GM21529 (cell line): ENCODE results near the gene DESI1.
A peak's percentile ranks its signal among the peaks of the same experiment; 100 is the strongest.
"Not testable (repeated sequence)": the region's sequence is repeated elsewhere in the genome, so short reads cannot be mapped to it uniquely, and the experiment has no call there.

Experiments
- ATAC-seq: cut with Tn5 transposase; IDR thresholded peaks from one replicate; pipeline ENCODE4 v1.9.1; 2021; ENCODE audit not compliant: unreplicated experiment

DESI1 gene

DNA sequence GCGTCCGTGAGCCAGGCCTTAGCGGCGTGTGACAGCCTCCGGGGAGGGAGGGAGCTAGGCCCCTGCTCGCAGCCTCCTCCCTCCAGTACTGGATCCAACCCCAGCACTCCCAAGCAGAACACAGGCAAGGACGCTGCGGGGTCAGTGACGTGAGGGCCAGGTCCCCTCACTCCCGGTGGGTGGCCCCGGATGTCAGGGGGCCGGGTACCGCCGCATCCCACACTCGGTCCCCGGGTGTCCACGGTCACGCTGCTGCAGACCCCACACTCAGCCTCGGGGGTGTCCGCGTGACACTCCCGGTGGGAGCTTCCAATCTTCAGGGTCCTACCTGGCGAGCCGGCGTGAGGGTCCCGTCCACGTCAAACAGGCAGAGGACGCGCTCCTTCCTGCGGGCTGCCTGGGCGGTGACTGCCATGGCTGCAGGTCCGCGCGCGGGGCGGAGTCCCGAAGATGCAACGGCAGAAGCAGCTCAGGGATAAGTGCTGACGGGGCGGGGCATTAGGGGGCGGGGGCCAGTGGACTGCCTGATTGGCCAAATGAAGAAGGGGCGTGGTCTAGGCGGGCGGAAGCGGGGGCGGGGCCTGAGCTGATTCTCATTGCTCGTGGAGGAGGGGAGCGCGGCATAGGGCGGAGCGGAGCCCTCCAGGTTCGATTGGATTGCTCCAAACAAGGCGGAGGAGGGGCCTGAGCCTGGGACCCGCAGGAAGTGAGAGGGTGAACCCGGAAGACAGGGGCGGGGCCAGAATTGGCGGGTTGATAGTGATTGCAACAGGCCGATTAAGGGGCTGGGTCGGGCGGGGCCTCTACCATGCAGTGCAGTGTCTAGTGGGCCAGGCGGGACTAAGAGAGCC lies 31.2 kb downstream of the DESI1 start, which contains the start of gene PMM1:
TSS of gene PMM1 (minus strand) at position 450 of the 851 bp plus-strand sequence. CDS start at position 415, 35 bp downstream.
- peak; percentile 92 for ATAC-seq

DNA sequence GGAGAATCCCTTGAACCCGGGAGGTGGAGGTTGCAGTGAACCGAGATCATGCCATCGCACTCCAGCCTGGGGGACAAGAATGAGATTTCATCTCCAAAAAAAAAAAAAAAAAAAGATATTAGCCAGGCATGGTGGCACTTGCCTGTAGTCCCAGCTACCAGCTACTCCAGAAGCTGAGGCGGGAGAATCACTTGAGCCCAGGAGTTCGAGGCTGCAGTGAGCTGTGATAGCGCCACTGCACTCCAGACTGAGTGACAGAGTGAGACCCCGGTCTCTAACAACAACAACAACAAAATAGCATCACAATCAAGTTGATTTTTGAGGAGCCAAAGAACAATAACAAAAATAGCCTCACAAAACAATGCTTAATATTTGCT lies 33.5 kb downstream of the DESI1 start:
- no peak for ATAC-seq

DNA sequence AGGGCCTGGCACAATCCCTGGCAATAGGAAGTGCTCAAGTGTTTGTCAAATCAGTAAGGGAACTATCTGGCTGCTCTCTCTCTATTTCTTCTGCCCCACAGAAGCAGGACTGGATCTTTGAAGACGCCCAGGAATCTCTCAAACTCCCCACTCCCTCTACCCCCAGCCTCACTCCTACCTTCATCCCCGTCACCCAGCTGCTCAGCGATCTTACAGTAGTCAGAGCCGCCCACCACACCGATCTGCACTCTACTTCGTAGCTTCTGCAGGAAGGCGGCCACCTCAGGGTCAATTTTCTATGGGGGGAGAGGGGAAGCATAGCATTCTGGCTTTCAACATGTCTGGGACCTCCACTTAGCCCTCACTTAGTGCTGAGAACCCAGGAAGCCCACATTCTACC lies 34.9 kb downstream of the DESI1 start:
- no peak for ATAC-seq

DNA sequence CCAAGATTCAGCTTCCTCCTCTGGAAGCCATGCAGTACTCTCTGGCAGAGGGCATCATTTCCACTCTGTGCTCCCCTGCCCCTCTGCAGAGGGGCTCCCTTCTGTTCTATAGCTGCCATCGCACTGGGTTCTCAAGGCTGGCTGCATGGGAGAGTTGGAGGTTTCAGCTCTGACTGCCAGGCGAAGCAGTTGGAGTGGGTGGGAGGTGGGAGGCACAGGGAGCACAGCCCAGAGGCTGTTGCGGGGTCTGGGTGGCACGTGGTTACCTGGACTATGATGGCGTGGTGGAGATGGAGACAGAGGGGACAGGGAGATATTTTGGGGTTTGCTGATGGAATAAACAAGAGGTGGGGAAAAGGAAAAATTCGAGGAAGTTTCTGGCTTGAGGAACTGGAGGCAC lies 36.0 kb downstream of the DESI1 start:
- no peak for ATAC-seq

DNA sequence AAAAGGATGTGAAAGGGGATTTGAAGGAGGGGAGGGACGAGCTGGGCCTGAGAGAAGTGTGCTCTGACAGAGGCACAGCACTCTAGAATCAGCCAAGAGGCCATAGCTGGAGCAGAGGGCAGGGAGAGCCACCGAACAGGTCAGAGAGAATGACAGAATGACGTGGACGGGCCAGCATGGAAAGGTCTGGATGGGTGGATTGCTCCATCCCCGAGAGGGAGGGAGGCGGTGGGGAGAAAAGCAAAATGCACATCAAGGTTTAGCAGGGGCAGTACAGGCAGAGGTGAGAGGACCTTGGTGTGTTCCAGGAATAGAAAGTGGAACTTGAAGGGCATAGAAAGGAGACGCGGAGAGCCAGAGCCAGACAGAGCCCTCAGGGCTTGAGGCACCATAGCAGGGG lies 38.1 kb downstream of the DESI1 start:
- no peak for ATAC-seq

DNA sequence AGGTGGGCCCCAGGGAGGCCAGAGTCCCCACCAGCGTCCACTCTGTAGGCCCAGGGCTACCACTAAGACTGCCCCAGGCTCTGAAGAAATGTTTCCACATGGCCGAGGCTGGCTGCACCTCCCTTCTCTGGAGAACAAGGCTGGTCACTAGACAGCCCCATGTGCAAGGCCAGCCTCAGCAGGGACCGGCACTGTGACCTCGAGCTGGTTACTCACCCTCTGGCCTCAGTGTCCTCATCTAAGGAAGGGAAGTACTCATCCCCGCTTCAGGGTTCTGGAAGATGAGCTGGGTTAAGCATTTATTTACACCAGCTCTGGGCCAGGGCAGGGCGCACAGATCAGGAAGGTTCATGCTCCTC lies 40.9 kb downstream of the DESI1 start:
- no peak for ATAC-seq

DNA sequence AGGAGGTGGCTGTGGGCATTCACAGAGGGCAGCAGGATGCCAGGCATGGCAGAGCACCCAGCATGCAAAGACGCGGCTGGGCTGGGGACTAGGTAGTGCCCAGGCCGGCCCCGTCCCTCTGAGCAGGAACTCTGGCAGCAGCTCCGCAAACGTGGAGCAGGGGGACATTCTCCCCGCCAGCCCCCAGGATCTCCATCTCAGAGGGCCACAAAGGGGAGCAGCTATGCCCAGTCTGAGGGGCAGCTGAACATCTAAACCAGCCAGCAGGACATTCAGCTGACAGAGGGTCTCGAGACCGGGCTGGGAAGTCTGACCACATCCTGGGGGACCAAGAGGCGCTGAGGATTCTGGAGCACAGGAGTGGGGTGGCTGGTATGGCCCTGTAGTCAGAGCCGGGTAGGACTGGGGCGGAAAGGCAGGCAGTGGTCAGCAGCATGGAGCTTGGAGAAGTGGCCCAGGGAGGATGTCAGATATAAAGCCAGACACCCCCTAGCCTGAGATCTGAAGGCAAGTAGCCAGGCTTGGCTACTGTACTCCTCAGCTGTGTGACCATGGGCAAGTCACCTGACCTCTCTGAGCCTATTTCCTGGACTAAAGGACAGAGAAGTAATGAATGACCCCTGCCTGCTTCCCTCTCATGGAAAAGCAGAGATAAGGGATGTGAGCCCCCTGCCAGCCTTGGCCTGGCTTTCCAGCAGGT lies 41.4 kb downstream of the DESI1 start:
- no peak for ATAC-seq

DNA sequence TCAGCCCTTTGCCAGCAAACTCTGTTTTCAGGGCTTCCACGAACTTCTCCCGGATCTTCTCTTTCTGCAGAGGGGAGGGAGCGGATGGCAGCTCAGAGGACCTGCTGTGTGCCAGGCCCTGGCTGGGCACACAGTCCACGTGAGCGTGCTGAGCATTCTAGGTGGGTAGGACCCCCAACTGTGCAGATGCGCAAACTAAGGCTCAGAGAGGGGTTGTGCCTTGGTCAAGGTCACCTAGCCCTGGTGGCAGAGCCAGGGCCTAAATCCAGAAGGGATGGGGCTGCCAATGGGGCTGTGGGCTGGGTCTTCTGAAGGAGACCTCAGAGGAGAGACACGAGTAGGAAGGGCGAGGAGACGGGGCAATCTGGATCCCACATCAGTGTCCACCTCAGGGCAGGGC lies 42.0 kb downstream of the DESI1 start:
- ATAC-seq: no peak

DNA sequence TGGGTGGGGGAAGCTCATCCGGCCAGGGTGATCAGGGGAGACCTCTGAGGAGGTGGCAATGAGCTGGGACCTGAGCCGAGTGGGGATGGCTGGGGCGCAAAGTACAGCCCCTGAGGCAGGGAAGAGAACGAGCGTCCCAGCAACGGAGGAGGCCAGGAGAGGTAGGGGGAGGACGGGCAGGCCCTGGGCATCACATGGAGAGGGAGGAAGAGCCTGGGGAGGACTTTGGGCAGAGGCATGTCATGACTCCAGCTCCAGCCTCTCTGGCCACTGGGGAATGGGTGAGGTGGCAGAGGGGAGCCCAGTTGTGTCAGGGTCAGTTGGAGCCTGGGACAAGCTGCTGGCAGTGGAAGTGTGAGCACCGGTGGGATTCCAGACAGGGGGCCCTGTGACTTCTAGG lies 42.7 kb downstream of the DESI1 start:
- no peak for ATAC-seq

DNA sequence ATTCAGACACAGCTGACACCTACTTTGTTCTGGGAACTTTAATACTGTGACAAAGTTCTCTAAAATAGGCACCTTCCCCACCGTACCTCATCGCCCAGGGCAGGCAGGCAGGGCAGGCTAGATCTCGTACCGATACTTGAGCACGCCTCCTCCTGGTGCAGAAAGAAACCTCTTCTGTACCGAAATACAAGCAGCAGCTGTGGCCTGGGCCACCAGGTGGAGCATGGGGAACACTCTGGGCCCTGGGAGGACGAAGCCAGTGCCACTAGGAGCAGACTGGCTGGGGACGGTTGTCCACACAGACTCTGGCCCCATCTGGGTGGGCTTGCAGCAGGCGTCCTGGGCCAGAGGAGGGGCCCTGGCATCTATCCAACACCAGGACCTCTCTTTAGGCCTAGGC lies 44.0 kb downstream of the DESI1 start:
- no peak for ATAC-seq

DNA sequence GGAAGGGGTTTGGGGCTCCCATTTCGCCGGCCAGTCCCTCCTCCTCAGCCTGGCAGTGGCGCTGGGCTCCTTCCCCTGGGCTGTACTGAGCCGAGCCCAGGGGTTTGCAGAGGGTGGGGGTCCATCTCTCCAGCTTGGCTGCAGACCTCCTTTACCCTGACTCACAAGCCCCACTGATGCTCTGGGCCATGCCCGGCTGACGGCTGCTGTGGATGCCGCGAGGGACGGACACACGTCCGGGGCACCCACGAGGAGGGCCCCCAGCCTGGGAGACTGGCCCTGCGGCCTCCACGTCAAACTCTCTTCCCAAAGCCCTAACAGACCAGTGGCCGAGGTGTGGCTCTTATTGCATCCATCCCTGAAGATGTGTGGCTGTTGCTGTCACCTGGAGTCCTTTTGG lies 45.3 kb downstream of the DESI1 start:
- no peak for ATAC-seq

DNA sequence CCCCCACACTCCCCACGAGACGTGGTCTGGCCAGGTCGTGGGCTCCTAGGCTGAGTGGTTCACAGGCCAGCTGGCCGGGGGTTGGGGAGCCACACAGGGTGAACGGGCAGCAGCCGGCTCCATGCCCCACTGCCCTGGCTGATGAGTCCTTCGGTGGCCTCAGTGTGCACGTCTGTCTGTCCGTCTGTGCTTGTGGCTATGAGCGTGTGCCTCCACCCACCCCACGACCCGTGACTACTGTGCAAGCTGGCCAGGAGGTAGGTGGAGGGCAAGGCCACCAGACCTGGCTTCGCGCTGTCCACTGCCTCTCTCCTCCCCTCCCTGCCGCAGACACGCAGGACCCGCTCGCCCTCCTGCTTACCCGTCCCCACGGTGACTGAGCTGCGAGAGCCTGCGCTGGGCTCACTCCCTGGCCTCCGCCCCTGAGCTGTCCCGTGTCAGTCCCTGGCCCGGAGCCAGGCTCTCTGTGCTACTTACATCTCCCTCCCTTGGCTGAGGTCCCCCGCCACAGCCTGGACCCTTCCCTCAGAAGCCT lies 45.9 kb downstream of the DESI1 start:
- no peak for ATAC-seq

DNA sequence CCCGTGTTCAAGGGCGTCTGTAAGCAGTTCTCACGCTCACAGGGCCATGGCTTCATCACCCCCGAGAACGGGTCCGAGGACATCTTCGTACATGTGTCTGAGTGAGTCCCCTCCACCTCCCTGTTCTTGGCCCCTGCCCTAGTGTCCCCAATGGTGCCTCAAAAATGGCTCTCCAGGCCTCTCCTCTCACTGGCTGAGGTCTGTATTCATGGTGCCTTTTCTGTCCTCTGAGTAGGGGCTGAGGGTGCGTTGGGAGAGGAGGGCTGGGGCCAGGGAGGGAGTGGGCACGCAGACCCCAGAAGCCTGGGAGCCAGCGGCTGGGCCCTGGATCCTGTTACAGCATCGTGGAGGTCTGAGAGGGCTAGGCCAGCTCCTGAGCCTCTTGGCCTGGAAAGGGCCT lies 47.2 kb downstream of the DESI1 start:
- ATAC-seq: no peak

DNA sequence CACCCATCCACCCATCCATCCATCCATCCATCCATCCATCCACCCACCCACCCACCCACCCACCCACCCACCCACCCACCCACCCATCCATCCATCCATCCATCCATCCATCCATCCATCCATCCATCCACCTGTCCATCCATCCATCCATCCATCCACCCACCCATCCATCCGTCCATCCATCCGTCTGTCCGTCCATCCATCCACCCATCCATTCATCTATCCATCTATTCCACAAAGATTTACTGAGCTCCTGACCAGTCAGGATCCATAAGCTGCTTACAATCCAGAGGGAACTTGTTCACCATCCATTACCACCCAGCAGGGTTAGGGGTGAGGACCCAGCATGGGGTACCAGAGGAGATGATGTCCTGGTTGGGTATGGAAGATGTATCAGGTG lies 48.5 kb downstream of the DESI1 start:
- not testable (repeated sequence) for ATAC-seq

DNA sequence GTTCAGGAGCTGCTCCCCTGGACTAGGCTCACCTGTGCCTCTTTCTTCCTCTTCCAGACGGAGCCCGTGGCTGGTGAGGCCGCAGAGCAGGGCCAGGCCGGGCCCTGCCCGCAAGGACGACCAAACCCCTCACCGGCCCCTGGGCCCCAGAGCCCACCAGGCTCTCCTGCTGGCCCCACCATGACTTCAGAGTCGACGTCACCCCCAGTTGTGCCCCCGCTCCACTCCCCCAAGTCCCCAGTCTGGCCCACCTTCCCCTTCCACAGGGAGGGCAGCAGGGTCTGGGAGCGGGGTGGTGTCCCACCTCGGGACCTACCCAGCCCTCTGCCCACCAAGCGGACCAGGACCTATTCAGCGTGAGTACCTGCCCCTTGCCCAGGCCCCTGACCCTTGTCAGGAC lies 49.1 kb downstream of the DESI1 start:
- ATAC-seq: no peak

DNA sequence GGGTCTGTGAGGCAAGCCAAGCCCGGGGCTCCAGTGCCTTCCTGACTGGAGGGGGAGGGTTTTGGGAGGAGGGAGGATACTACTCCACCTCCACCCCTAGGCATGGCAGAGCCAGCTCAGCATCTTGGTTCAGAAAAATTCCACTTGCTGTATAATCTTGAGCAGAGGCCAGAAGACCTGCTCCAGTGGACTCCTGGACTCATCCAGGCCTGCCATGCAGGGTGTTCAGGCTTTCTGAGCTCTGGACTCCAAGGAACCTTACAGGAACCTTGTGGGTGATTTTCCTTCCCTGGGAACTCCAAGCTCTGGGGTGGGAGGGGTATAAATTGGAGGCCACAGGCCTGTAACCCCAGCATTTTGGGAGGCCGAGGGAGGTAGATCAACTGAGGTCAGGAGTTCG lies 50.6 kb downstream of the DESI1 start:
- no peak for ATAC-seq

DNA sequence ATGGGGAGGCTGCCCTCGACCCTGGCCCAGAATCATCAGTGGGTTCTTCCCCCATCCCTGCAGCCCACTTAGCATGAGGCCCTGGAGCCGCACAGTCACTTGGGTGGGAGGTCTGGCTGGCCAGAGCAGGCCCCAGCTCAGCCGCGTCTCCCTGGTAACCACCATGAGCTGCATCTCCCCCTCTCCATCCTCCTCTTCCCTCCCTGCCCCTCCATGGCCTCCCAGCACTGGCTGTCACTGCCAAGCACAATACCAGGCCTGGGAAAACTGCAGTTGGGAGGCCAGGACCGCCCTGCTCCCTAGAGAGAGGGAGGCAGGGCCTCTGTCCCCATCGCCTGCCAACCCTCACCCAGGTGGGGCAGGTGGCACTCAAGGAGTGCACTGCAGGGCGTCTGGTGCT lies 52.0 kb downstream of the DESI1 start:
- ATAC-seq: no peak

DNA sequence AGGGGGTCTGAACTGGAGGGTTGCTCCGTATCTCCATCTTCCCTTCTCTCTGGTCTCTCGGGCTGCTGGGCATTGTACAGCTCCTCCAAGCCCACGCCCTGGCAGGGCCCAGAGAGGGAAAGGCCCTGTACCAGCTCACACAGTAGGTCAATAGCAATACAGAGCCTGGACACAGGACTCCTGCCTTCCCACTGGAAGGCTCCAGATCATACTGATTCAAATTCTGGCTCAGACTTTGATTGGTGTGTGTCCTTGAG lies 53.4 kb downstream of the DESI1 start:
- no peak for ATAC-seq

DNA sequence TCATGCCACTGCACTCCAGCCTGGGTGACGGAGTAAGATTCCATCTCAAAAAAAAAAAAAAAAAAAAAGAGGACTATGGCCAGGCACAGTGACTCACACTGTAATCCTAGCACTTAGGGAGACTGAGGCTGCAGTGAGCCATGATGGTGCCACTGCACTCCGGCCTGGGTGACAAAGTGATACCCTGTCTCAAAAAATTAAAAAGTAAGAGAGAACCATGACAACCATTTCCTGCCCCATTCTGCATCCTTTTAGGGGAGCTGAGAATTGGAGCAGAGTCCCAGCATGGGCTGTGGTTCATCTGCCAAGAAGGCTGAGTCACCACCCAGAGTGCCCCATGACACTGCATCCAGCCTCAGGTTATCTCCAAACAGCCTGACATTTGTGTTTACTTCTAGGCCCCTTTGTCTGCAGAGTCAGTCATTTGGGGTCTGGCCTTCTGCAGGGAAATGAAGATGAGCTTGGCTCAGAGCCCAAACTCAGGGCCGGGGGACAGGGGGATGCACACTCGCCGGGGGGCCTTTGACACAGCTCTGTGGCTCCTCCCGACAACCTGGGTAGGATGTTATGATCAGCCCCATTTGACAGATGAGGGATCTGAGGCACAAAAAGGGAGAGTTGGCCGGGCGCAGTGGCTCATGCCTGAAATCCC lies 55.3 kb downstream of the DESI1 start:
- ATAC-seq: no peak

DNA sequence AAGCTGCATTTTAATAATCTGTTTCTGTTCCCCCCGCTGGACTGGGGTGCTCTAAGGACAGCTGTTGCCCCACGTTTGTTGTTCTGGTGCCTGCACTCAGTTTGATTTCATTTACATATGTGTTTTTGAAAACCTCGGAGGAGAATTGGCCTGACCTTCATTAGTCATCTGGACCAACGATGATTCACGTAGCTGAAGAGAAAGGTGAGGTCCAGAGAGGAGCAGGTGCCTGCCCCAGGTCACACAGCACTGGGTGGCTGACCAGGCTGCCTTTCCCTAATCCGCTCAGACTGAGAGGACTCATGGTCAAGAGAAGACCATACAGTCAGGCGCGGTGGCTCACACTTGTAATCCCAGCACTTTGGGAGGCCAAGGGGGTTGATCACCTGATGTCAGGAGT lies 56.3 kb downstream of the DESI1 start:
- ATAC-seq: no peak

DNA sequence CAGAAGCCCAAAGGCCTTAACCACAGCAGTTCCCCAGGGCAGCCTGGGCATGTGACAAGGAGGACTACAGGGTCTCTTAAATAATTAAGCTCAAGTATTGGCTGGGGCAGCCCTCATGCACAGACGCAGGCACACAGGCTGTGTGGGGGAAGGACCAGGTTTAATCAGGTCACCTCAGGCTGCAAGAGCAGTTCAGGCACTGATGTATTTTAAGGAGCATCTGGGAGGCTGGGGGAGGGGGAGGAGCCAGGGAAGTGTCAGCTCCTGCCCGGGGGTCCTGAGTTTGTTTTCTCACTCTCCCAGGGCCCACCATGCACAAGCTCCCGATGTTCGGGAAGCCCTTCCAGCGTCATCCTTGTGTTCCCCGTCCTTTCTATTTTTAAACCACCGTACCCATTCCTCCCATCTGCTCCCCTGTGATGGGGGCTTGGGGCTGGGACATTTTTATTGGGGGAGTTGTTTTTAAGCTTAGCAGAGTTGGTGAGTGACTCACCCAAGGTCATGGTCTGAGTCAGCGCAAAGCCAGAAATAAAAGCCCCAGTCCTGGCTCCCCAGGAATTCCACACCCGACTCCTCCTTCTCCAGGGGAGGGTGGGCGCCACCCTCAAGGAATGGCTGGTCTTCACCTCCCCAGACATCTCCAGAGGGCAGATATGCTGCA lies 57.7 kb downstream of the DESI1 start:
- no peak for ATAC-seq

DNA sequence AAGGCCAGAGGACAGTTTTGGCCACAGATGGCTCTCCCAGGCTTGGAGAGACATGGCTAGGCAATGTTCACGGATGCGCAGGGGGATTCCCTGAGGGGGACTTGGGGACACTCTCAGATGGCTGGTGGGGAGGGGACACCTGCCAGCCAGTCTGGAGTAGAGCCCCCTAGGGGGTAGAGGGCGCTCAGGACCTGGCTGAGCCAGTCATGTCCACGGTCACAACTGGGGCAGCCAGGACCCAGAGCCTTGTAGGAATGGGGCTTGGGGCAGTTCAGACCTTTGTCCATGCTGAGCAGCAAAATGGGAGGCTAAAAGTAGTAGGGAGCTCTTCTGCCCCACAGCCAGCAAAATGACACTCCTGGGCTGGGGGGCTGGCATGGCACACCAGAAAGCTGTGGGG lies 58.4 kb downstream of the DESI1 start:
- no peak for ATAC-seq
